OCI-LY7 (cell line): ENCODE results near the gene ENOX2. TPM values are rescaled to one million over a fixed set of nuclear protein-coding genes. Genes with fewer than 3 reads are reported as not detected.

Experiments
- BruUV-seq: library from RNA; stranded (reverse); fragments of 400-500 nt; replicated peaks from 2 replicates; lab custom pipeline; 2021; lab: Mats Ljungman, UMichigan
- CTCF ChIA-PET: fragments of 300-600 bp; sonication (Branson Sonifier 250); formaldehyde crosslinking; loops from one replicate; lab custom pipeline; 2022; ENCODE audit warnings: antibody characterized with exemption; ENCODE audit not compliant: unreplicated experiment; lab: Charles Lee
- POLR2A ChIA-PET: fragments of 300-600 bp; sonication (Branson Sonifier 250); formaldehyde crosslinking; loops from one replicate; lab custom pipeline; 2022; ENCODE audit warnings: antibody characterized with exemption; lab: Charles Lee
- DNase-seq: peaks from one replicate; pipeline ENCODE4 v3.0.0-alpha.2; 2015; ENCODE audit warnings: low spot score
- H2AFZ ChIP-seq: fragments of 200-600 bp; sonication (generic), shearing (Covaris generic); 2 replicates; pipeline ENCODE4 v1.6.1; 2014; ENCODE audit warnings: mild to moderate bottlenecking, antibody characterized with exemption, low read length, moderate library complexity
- H3K27ac ChIP-seq: fragments of 200-600 bp; sonication (generic); 2 replicates; pipeline ENCODE4 v1.5.1; 2014; ENCODE audit warnings: mixed run types, low read depth, mild to moderate bottlenecking, moderate library complexity, low read length, inconsistent platforms; ENCODE audit not compliant: poor library complexity, severe bottlenecking
- H3K36me3 ChIP-seq: fragments of 200-600 bp; sonication (generic); 2 replicates; pipeline ENCODE4 v1.6.1; 2014; ENCODE audit warnings: mild to moderate bottlenecking, antibody characterized with exemption, low read length, moderate library complexity, mixed read lengths; ENCODE audit not compliant: insufficient read depth
- H3K4me1 ChIP-seq: fragments of 200-600 bp; sonication (generic); 2 replicates; pipeline ENCODE4 v1.5.1; 2014; ENCODE audit warnings: mild to moderate bottlenecking, low read length; ENCODE audit not compliant: insufficient read depth, poor library complexity, severe bottlenecking
- H3K4me2 ChIP-seq: fragments of 200-600 bp; sonication (generic); 2 replicates; pipeline ENCODE4 v1.6.1; 2014; ENCODE audit warnings: mild to moderate bottlenecking, low read length
- H3K4me3 ChIP-seq: fragments of 200-600 bp; sonication (generic); 2 replicates; pipeline ENCODE4 v1.5.1; 2014; ENCODE audit warnings: mild to moderate bottlenecking, low read depth, low read length; ENCODE audit not compliant: poor library complexity, severe bottlenecking
- H3K79me2 ChIP-seq: fragments of 200-600 bp; sonication (generic); 2 replicates; pipeline ENCODE4 v1.6.1; 2016; ENCODE audit warnings: low read depth, mild to moderate bottlenecking, low read length, moderate library complexity, mixed read lengths; ENCODE audit not compliant: insufficient read depth
- H3K9me2 ChIP-seq: fragments of 200-600 bp; sonication (generic); 2 replicates; pipeline ENCODE4 v1.6.1; 2016; ENCODE audit warnings: mild to moderate bottlenecking, low read length, mixed read lengths; ENCODE audit not compliant: insufficient read depth
- H3K9me3 ChIP-seq: fragments of 200-600 bp; sonication (generic); 2 replicates; pipeline ENCODE4 v1.6.1; 2014; ENCODE audit warnings: mild to moderate bottlenecking, mixed run types, low read length, mixed read lengths
- H4K20me1 ChIP-seq: fragments of 200-600 bp; sonication (generic); 2 replicates; pipeline ENCODE4 v1.6.1; 2014; ENCODE audit warnings: mild to moderate bottlenecking, antibody characterized with exemption, low read length, moderate library complexity, mixed read lengths; ENCODE audit not compliant: insufficient read depth
- CTCF ChIP-seq: fragments of 200-600 bp; sonication (generic); conservative IDR thresholded peaks from 2 replicates; pipeline ENCODE4 v1.5.1; 2014; ENCODE audit warnings: mild to moderate bottlenecking, antibody characterized with exemption, low read length, moderate library complexity, mixed read lengths
- EZH2phosphoT487 ChIP-seq: fragments of 200-600 bp; sonication (generic); IDR thresholded peaks from 2 replicates; pipeline ENCODE4 v1.6.1; 2018; ENCODE audit warnings: low read depth, borderline replicate concordance, mild to moderate bottlenecking, mixed run types, antibody characterized with exemption, low read length, moderate library complexity, mixed read lengths
- intact Hi-C: fragments of 100-400 bp; cut with micrococcal nuclease; formaldehyde crosslinking; loops from one replicate; pipeline ENCODE4 v1.10.0; 2022; ENCODE audit not compliant: unreplicated experiment
- total RNA-seq, 2 experiments: library from RNA; depleted of rRNA in 1 of 2; stranded (reverse); fragments of >200 nt in 1 of 2; shearing (Covaris generic) in 1 of 2; gene quantifications; 2 replicates each; pipeline ENCODE4 v1.2.3, GENCODE V29; 2014 to 2022

ENOX2 gene
- total RNA-seq, 2 experiments from 2014 or later, result 5.0 to 11.9 TPM

- CTCF ChIA-PET, result no interaction called here
- Histone ChIP-seq H2AFZ (no peak overlapping the region), H3K9me3 (no peaks in the 10 kb centered on the region), H3K27ac (no peak overlapping the region), H3K36me3 (no peaks in the 10 kb centered on the region), H3K4me1 (no peaks in the 10 kb centered on the region), H3K79me2 (no peaks in the 10 kb centered on the region), H4K20me1 (no peaks in the 10 kb centered on the region), H3K9me2 (no peaks in the 10 kb centered on the region), H3K4me3 (no peak overlapping the region), H3K4me2 (no peak overlapping the region)
- no peak for TF ChIP-seq EZH2phosphoT487
- TF ChIP-seq CTCF, result no peak
- no TSS peak for BruUV-seq
- DNase-seq, result no peak
- POLR2A ChIA-PET, result no interaction called here
- intact Hi-C loops, result no loop called here
Observed at GRCh38 chrX:130810561-130810960, 92.4 kb downstream of the ENOX2 start.

- no peaks in the 10 kb centered on the region for H3K9me2 ChIP-seq
- no peak overlapping the region for H3K27ac ChIP-seq
- no TSS peak for BruUV-seq
- H3K36me3 ChIP-seq, result no peaks in the 10 kb centered on the region
- no peak for DNase-seq
- intact Hi-C loops, result no loop called here
- ChIA-PET POLR2A (no interaction called here), CTCF (no interaction called here)
- H3K9me3 ChIP-seq, result no peaks in the 10 kb centered on the region
- TF ChIP-seq EZH2phosphoT487, result no peak
- no peak for TF ChIP-seq CTCF
- H3K4me3 ChIP-seq, result no peak overlapping the region
- no peaks in the 10 kb centered on the region for H3K4me1 ChIP-seq
- no peaks in the 10 kb centered on the region for H3K79me2 ChIP-seq
- H4K20me1 ChIP-seq, result no peaks in the 10 kb centered on the region
- H3K4me2 ChIP-seq, result no peak overlapping the region
- H2AFZ ChIP-seq, result no peak overlapping the region
Observed at GRCh38 chrX:130805903-130806302, 97.1 kb downstream of the ENOX2 start.

GRCh38 chrX:130803537-130803936 lies 99.5 kb downstream of the ENOX2 start:
- Histone ChIP-seq H3K27ac (no peak overlapping the region), H3K4me1 (no peaks in the 10 kb centered on the region), H2AFZ (no peak overlapping the region), H3K9me3 (no peaks in the 10 kb centered on the region), H4K20me1 (no peaks in the 10 kb centered on the region), H3K36me3 (no peaks in the 10 kb centered on the region), H3K79me2 (no peaks in the 10 kb centered on the region), H3K4me2 (no peak overlapping the region), H3K4me3 (no peak overlapping the region), H3K9me2 (no peaks in the 10 kb centered on the region)
- intact Hi-C loops, result no loop called here
- CTCF ChIA-PET, result no interaction called here
- no peak for DNase-seq
- BruUV-seq, result no TSS peak
- POLR2A ChIA-PET, result no interaction called here
- no peak for TF ChIP-seq EZH2phosphoT487
